ENCODE results near the gene TMEM247.

Gene TMEM247

GRCh38 chr2:46504221-46504620 is 24.9 kb downstream of the TMEM247 start:
- no peaks in the 10 kb centered on the region for H3K9me3 ChIP-seq (ENCODE audit: severe bottlenecking)
- TF ChIP-seq, protein P1, sequence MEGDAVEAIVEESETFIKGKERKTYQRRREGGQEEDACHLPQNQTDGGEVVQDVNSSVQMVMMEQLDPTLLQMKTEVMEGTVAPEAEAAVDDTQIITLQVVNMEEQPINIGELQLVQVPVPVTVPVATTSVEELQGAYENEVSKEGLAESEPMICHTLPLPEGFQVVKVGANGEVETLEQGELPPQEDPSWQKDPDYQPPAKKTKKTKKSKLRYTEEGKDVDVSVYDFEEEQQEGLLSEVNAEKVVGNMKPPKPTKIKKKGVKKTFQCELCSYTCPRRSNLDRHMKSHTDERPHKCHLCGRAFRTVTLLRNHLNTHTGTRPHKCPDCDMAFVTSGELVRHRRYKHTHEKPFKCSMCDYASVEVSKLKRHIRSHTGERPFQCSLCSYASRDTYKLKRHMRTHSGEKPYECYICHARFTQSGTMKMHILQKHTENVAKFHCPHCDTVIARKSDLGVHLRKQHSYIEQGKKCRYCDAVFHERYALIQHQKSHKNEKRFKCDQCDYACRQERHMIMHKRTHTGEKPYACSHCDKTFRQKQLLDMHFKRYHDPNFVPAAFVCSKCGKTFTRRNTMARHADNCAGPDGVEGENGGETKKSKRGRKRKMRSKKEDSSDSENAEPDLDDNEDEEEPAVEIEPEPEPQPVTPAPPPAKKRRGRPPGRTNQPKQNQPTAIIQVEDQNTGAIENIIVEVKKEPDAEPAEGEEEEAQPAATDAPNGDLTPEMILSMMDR (IDR thresholded peaks at IDR 0.05; ENCODE audit: low read depth, low read length) = no peak
- H3K4me3 ChIP-seq (ENCODE audit: low read depth, low read length) = no peak overlapping the region
- no peaks in the 10 kb centered on the region for H3K36me3 ChIP-seq
- no peaks in the 10 kb centered on the region for H3K27me3 ChIP-seq (ENCODE audit: insufficient read depth, low read depth, severe bottlenecking)
- H3K27ac ChIP-seq = no peak overlapping the region
- no peak for DNase-seq

- TF ChIP-seq, protein P1 (IDR thresholded peaks at IDR 0.05; ENCODE audit: low read depth, low read length) = no peak
- H3K27ac ChIP-seq = no peak overlapping the region
- H3K27me3 ChIP-seq (ENCODE audit: insufficient read depth, low read depth, severe bottlenecking) = no peaks in the 10 kb centered on the region
- H3K4me3 ChIP-seq (ENCODE audit: low read depth, low read length) = no peak overlapping the region
- DNase-seq = no peak
- no peaks in the 10 kb centered on the region for H3K9me3 ChIP-seq (ENCODE audit: severe bottlenecking)
- H3K36me3 ChIP-seq = no peaks in the 10 kb centered on the region
Observed at GRCh38 chr2:46504685-46505471, 25.5 kb downstream of the TMEM247 start.

DNA sequence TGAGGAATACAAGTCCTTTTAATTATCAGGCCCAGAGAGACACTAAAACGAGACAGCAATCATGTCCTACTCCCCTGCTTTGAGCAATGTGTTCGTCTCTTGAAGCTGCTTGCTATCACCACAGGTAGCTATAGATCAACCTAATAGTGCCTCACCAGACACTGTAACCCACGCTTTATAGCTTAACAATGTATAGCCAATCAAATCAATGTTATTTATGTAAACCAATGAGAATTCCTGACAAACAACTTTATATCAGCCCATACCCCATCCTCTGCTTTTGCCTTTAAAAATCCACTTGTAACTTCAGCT is 26.1 kb downstream of the TMEM247 start:
- TF ChIP-seq, protein P1 (IDR thresholded peaks at IDR 0.05; ENCODE audit: low read depth, low read length) = no peak
- no peak for DNase-seq
- Histone ChIP-seq H3K27me3 (ENCODE audit: insufficient read depth, low read depth, severe bottlenecking) (no peaks in the 10 kb centered on the region), H3K4me3 (ENCODE audit: low read depth, low read length) (no peak overlapping the region), H3K36me3 (no peaks in the 10 kb centered on the region), H3K9me3 (ENCODE audit: severe bottlenecking) (no peaks in the 10 kb centered on the region), H3K27ac (no peak overlapping the region)

- H3K27me3 ChIP-seq (ENCODE audit: insufficient read depth, low read depth, severe bottlenecking) = no peaks in the 10 kb centered on the region
Observed at GRCh38 chr2:46506131-46506706, 26.9 kb downstream of the TMEM247 start.

DNA sequence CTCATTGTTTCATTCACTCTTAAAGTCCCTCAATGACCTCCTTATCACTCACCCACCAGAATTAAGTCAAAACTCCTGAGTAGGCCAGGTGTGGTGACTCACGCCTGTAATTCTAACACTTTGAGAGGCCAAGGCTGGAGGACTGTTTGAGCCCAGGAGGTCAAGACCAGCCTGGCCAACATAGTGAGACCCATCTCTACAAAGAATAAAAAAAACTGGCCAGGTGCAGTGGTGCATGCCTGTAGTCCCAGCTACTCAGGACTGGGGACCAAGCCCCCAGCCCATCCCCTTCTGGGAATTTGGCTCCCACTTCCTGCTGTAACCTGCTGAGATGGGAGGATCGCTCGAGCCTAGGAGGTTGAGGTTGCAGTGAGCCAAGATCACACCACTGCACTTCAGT is 28.9 kb downstream of the TMEM247 start:
- H3K4me3 ChIP-seq (ENCODE audit: low read depth, low read length) = no peak overlapping the region
- no peak overlapping the region for H3K27ac ChIP-seq
- DNase-seq = no peak
- no peaks in the 10 kb centered on the region for H3K9me3 ChIP-seq (ENCODE audit: severe bottlenecking)
- H3K36me3 ChIP-seq = no peaks in the 10 kb centered on the region
- H3K27me3 ChIP-seq (ENCODE audit: insufficient read depth, low read depth, severe bottlenecking) = no peaks in the 10 kb centered on the region
- TF ChIP-seq, protein P1 (IDR thresholded peaks at IDR 0.05; ENCODE audit: low read depth, low read length) = no peak

More at GRCh38 chr2:46506131-46506706, 26.9 kb downstream of the TMEM247 start:
- H3K9me3 ChIP-seq (ENCODE audit: severe bottlenecking) = no peaks in the 10 kb centered on the region
- H3K4me3 ChIP-seq (ENCODE audit: low read depth, low read length) = no peak overlapping the region
- no peaks in the 10 kb centered on the region for H3K36me3 ChIP-seq
- no peak for DNase-seq
- TF ChIP-seq, protein P1 (IDR thresholded peaks at IDR 0.05; ENCODE audit: low read depth, low read length) = no peak
- no peak overlapping the region for H3K27ac ChIP-seq

Measured in WERI-Rb-1 (cell line).